GM18868 (cell line): ENCODE results near the gene RPL10.
A peak's percentile ranks its signal among the peaks of the same experiment; 100 is the strongest.

Experiments used
- ATAC-seq: cut with Tn5 transposase; IDR thresholded peaks from one replicate; pipeline ENCODE4 v1.9.1; 2021; ENCODE audit warnings: mild to moderate bottlenecking, moderate library complexity; ENCODE audit not compliant: unreplicated experiment

RPL10 gene

GRCh38 chrX:154443992-154444754, 46.0 kb downstream of the RPL10 start, which contains the start of gene FAM50A:
FAM50A (plus strand) TSS chrX:154444141; CDS start chrX:154444236, 95 bp downstream.
- peak; percentile 79 for ATAC-seq

DNA sequence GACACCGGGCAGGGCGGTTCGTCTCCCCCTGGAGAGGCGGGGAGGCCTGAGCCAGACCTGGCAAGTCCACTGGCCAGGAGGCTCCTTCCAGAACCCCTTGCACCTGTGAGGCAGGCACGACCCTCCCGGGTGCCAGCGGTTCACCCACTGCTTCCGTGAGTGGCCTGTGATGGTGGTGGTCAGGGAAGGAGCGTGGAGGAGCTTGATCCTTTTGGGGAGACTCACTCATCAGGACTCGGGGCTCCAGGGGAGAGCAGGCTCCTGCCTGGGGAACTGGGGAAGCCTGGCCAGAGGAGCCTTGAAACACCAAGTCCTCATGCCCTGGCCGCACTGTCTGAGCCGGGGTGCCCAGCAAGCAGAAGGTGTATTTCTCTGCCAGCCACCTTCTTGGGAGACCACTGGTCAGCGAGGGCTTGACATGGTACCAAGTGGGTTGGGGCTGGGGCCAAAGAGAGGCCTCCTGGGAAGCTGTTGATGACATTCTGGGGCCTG, 46.6 kb downstream of the RPL10 start:
- no peak for ATAC-seq

- ATAC-seq: no peak
These were observed 47.6 kb downstream of the RPL10 start for GRCh38 chrX:154445776-154446175.

- ATAC-seq: no peak
These were observed 48.3 kb downstream of the RPL10 start for GRCh38 chrX:154446430-154446829.

- ATAC-seq: no peak
These were observed 50.3 kb downstream of the RPL10 start for GRCh38 chrX:154448484-154448883.

DNA sequence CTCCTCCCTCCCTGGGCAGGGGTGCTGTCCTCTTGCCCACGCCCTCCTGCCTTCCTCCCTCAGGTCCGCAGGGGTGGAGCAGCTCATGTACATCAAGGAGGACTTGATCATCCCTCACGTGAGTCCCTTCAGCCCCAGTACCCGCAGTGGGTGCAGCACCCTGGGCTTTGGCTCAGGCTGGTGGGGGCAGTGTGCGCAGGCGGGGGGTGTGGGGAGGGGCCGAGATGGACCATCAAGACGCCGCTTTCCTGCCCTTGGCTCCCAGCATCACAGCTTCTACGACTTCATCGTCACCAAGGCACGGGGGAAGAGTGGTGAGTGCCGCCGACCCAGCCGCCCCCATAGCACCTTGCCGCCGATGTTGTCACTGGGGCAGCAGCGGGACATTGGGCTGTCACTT, 51.4 kb downstream of the RPL10 start:
- ATAC-seq: no peak

DNA sequence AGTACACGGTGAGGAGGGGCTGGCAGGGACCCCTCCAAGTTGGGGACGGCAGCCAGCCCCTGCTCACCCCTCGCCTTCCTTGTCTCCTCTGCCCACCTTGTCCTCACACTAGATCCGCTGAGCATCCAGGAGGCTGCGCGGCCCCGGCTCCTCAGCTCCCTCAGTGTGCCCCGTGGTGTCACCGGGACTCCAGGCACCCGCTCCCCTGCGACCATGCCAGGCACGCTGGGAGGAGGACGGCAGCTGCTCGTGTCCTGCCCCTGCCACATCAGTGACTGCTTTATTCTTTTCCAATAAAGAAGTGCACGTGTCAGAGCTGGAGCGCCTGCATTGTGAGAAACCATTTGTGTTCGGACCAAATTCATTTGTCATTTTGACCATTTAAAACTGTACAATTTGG, 52.1 kb downstream of the RPL10 start:
- ATAC-seq: no peak
